ENCODE data around the gene C3orf22.

C3orf22 gene

GRCh38 chr3:126557415-126557745, 1.4 kb downstream of the C3orf22 start:
- no peak for DNase-seq (ENCODE audit: extremely low read depth in 1 of 2, low read depth in 1 of 2)

- no peak for DNase-seq (ENCODE audit: extremely low read depth in 1 of 2, low read depth in 1 of 2)
Observed at GRCh38 chr3:126556637-126557414, 1.9 kb downstream of the C3orf22 start.

- DNase-seq (ENCODE audit: extremely low read depth in 1 of 2, low read depth in 1 of 2), result no peak
Observed at GRCh38 chr3:126555795-126556636, 2.7 kb downstream of the C3orf22 start.

- no peak for DNase-seq (ENCODE audit: extremely low read depth in 1 of 2, low read depth in 1 of 2)
Observed at GRCh38 chr3:126554560-126555525, 3.9 kb downstream of the C3orf22 start.

GRCh38 chr3:126553284-126554084, 5.2 kb downstream of the C3orf22 start:
- DNase-seq (ENCODE audit: extremely low read depth in 1 of 2, low read depth in 1 of 2), result no peak

- DNase-seq (ENCODE audit: extremely low read depth in 1 of 2, low read depth in 1 of 2), result no peak
Observed at GRCh38 chr3:126552688-126553283, 5.9 kb downstream of the C3orf22 start.

GRCh38 chr3:126551839-126552687, 6.7 kb downstream of the C3orf22 start:
- no peak for DNase-seq (ENCODE audit: extremely low read depth in 1 of 2, low read depth in 1 of 2)

GRCh38 chr3:126551121-126551838, 7.5 kb downstream of the C3orf22 start:
- no peak for DNase-seq (ENCODE audit: extremely low read depth in 1 of 2, low read depth in 1 of 2)

GRCh38 chr3:126550488-126551051, 8.2 kb downstream of the C3orf22 start:
- DNase-seq (ENCODE audit: extremely low read depth in 1 of 2, low read depth in 1 of 2), result no peak

- no peak for DNase-seq (ENCODE audit: extremely low read depth in 1 of 2, low read depth in 1 of 2)
Observed at GRCh38 chr3:126549861-126550487, 8.8 kb downstream of the C3orf22 start.

- no peak for DNase-seq (ENCODE audit: extremely low read depth in 1 of 2, low read depth in 1 of 2)
Observed at GRCh38 chr3:126548556-126549466, 9.9 kb downstream of the C3orf22 start.

GRCh38 chr3:126547721-126548120, 11.0 kb downstream of the C3orf22 start:
- no peak for DNase-seq (ENCODE audit: extremely low read depth in 1 of 2, low read depth in 1 of 2)

GRCh38 chr3:126546549-126547239, 12.0 kb downstream of the C3orf22 start:
- no peak for DNase-seq (ENCODE audit: extremely low read depth in 1 of 2, low read depth in 1 of 2)

- DNase-seq (ENCODE audit: extremely low read depth in 1 of 2, low read depth in 1 of 2), result no peak
Observed at GRCh38 chr3:126546013-126546412, 12.7 kb downstream of the C3orf22 start.

- no peak for DNase-seq (ENCODE audit: extremely low read depth in 1 of 2, low read depth in 1 of 2)
Observed at GRCh38 chr3:126545544-126545943, 13.2 kb downstream of the C3orf22 start.

Data from activated CD8-positive, alpha-beta memory T cell treated with anti-CD3 and anti-CD28 coated beads for 1 hour (primary cell).